HL-60 (cell line): Measurements from ENCODE around the gene RBFOX1.

Experiments used
- SPI1 ChIP-seq: IDR thresholded peaks from 2 replicates; pipeline ENCODE4 v1.6.1; 2012; ENCODE audit warnings: low read depth, mild to moderate bottlenecking, borderline replicate concordance
- TF ChIP-seq, protein P1 (sequence below): IDR thresholded peaks from one replicate; pipeline ENCODE4 v1.5.1; 2011; ENCODE audit warnings: low read length, control low read depth, inconsistent platforms; ENCODE audit not compliant: insufficient read depth

DNA sequence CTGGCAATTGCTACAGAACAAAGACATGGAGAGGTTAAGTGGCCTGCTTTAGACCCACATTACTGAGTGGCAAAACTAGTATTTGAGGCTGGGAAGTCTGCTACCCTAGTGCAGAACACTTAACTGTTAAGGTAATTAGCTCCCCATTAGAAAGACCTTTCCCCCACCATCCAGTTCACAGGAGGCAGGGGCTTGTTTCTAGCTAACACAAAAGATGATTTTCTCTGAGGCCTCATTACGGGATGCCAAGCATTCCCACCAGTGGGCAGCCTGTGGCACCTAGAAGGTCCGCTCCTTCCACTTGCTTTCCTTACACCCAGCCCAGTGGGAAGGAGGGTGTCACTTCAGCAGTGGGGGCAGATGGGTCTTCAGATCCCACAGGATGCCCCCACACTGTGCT is 99.1 kb downstream of the RBFOX1 start:
- no peak for TF ChIP-seq SPI1
- TF ChIP-seq, protein P1, sequence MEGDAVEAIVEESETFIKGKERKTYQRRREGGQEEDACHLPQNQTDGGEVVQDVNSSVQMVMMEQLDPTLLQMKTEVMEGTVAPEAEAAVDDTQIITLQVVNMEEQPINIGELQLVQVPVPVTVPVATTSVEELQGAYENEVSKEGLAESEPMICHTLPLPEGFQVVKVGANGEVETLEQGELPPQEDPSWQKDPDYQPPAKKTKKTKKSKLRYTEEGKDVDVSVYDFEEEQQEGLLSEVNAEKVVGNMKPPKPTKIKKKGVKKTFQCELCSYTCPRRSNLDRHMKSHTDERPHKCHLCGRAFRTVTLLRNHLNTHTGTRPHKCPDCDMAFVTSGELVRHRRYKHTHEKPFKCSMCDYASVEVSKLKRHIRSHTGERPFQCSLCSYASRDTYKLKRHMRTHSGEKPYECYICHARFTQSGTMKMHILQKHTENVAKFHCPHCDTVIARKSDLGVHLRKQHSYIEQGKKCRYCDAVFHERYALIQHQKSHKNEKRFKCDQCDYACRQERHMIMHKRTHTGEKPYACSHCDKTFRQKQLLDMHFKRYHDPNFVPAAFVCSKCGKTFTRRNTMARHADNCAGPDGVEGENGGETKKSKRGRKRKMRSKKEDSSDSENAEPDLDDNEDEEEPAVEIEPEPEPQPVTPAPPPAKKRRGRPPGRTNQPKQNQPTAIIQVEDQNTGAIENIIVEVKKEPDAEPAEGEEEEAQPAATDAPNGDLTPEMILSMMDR = no peak
